Panc1 (cell line): ENCODE data around the gene TRIO. TPM values are rescaled to one million over a fixed set of nuclear protein-coding genes. Genes with fewer than 3 reads are reported as not detected.

ENCODE experiments used
- ATAC-seq: fragments of 200-7000 bp; cut with Tn5 transposase; 2 replicates; pipeline ENCODE4 v1.9.1; 2020; ENCODE audit warnings: mild to moderate bottlenecking, moderate library complexity
- BruUV-seq: library from RNA; stranded (reverse); fragments of 400-500 nt; replicated peaks from 2 replicates; lab custom pipeline; 2021; lab: Mats Ljungman, UMichigan
- CTCF ChIA-PET: fragments of 300-600 bp; sonication (Branson Sonifier 250); formaldehyde crosslinking; loops from one replicate; lab custom pipeline; 2022; ENCODE audit warnings: antibody characterized with exemption; lab: Charles Lee
- POLR2A ChIA-PET: fragments of 300-600 bp; sonication (Branson Sonifier 250); formaldehyde crosslinking; loops from one replicate; lab custom pipeline; 2022; ENCODE audit warnings: antibody characterized with exemption; lab: Charles Lee
- DNase-seq: peaks from one replicate; pipeline ENCODE4 v3.0.0-alpha.2; 2010; ENCODE audit warnings: low read depth, low spot score
- H3K27ac ChIP-seq: 2 replicates; pipeline ENCODE4 v1.5.1; 2011; ENCODE audit warnings: mild to moderate bottlenecking, low read length, inconsistent platforms
- H3K27me3 ChIP-seq: fragments of 200-500 bp; sonication (Bioruptor generic); 2 replicates; pipeline ENCODE4 v1.6.0; 2014; ENCODE audit warnings: low read length, inconsistent platforms; ENCODE audit not compliant: control insufficient read depth, insufficient read depth
- H3K36me3 ChIP-seq: fragments of 200-500 bp; sonication (Bioruptor generic); 2 replicates; pipeline ENCODE4 v1.5.1; 2014; ENCODE audit warnings: inconsistent platforms, mild to moderate bottlenecking, low read length, moderate library complexity; ENCODE audit not compliant: control insufficient read depth, insufficient read depth
- H3K4me1 ChIP-seq: 2 replicates; pipeline ENCODE4 v1.5.1; 2011; ENCODE audit warnings: inconsistent platforms, mild to moderate bottlenecking, low read length, moderate library complexity; ENCODE audit not compliant: control insufficient read depth, insufficient read depth
- H3K4me3 ChIP-seq, 2 experiments: 2 replicates each; pipeline ENCODE4 v1.5.1; 2011 to 2012; ENCODE audit warnings: low read depth in 2 of 2, low read length in 2 of 2, mild to moderate bottlenecking in 2 of 2, inconsistent platforms in 1 of 2, moderate library complexity in 1 of 2
- H3K9me3 ChIP-seq: fragments of 200-500 bp; sonication (Bioruptor generic); 2 replicates; pipeline ENCODE4 v1.5.1; 2014; ENCODE audit warnings: low read depth, mild to moderate bottlenecking, inconsistent platforms, low read length, moderate library complexity; ENCODE audit not compliant: control insufficient read depth, insufficient read depth
- CTCF ChIP-seq: fragments of 450-650 bp; IDR thresholded peaks from 2 replicates; pipeline ENCODE4 v1.5.1; 2017; ENCODE audit warnings: mild to moderate bottlenecking
- POLR2AphosphoS5 ChIP-seq: IDR thresholded peaks from 2 replicates; pipeline ENCODE4 v1.6.1; 2012; ENCODE audit warnings: mild to moderate bottlenecking, low read depth, low read length, moderate library complexity
- REST ChIP-seq, 2 experiments: IDR thresholded peaks; 2 replicates each; pipeline ENCODE4 v1.6.1; 2011 to 2012; ENCODE audit warnings: low read depth in 2 of 2, control low read depth in 1 of 2, low read length in 1 of 2, mild to moderate bottlenecking in 1 of 2, moderate library complexity in 1 of 2; ENCODE audit not compliant: insufficient read depth in 1 of 2
- SIN3A ChIP-seq: IDR thresholded peaks from 2 replicates; pipeline ENCODE4 v1.6.1; 2012; ENCODE audit warnings: low read depth, mild to moderate bottlenecking, low read length, moderate library complexity, borderline replicate concordance; ENCODE audit not compliant: insufficient read depth
- TCF7L2 ChIP-seq: IDR thresholded peaks from 2 replicates; pipeline ENCODE4 v1.6.1; 2011; ENCODE audit warnings: mild to moderate bottlenecking, low read depth, low read length, inconsistent platforms
- in situ Hi-C: cut with HindIII; loops from 2 replicates; pipeline ENCODE4 v1.10.0; 2016; ENCODE audit warnings: low sequenced_read_pairs, low pct_unique_long_range_greater_than_20kb
- intact Hi-C: fragments of 100-400 bp; cut with micrococcal nuclease; formaldehyde crosslinking; loops from one replicate; pipeline ENCODE4 v1.10.0; 2022; ENCODE audit not compliant: unreplicated experiment
- total RNA-seq: library from RNA; stranded (reverse); gene quantifications from one replicate; pipeline ENCODE4 v1.2.1, GENCODE V29; 2021; ENCODE audit not compliant: unreplicated experiment

Gene TRIO
- total RNA-seq, 1 experiment from 2014 or later: 349 TPM

- BruUV-seq: no TSS peak
- intact Hi-C loops: no loop called here
- no peaks in the 10 kb centered on the region for H3K27me3 ChIP-seq
- peak overlapping the region; percentile 64 for H3K27ac ChIP-seq
- peaks cover 53% of the 10 kb centered on the region for H3K36me3 ChIP-seq
- POLR2A ChIA-PET: no interaction called here
- in situ Hi-C loops: no loop called here
- TF ChIP-seq SIN3A (no peak), TCF7L2 (no peak), REST (IDR thresholded peaks at IDR 0.05; ENCODE audit: insufficient read depth in 1 of 2, low read depth in 2 of 2, low read length in 1 of 2) (no peak)
- peaks cover 43% of the 10 kb centered on the region for H3K4me1 ChIP-seq
- CTCF ChIA-PET: no interaction called here
- ATAC-seq (no peak), DNase-seq (no peak)
- no peaks in the 10 kb centered on the region for H3K9me3 ChIP-seq
- H3K4me3 ChIP-seq: no peak overlapping the region
Observed at GRCh38 chr5:14284392-14285148, 141.4 kb downstream of the TRIO start.

- Histone ChIP-seq H3K27ac (no peak overlapping the region), H3K9me3 (no peaks in the 10 kb centered on the region), H3K4me3 (no peak overlapping the region), H3K4me1 (peaks cover 35% of the 10 kb centered on the region), H3K27me3 (no peaks in the 10 kb centered on the region), H3K36me3 (peaks cover 49% of the 10 kb centered on the region)
- ChIA-PET POLR2A (no interaction called here), CTCF (no interaction called here)
- ATAC-seq (no peak), DNase-seq (no peak)
- no peak for TF ChIP-seq SIN3A
- no peak for TF ChIP-seq TCF7L2
- TF ChIP-seq REST (IDR thresholded peaks at IDR 0.05; ENCODE audit: insufficient read depth in 1 of 2, low read depth in 2 of 2, low read length in 1 of 2): no peak
- no peak for TF ChIP-seq POLR2AphosphoS5
- TF ChIP-seq CTCF: no peak
- in situ Hi-C loops (no loop called here), intact Hi-C loops (no loop called here)
- no TSS peak for BruUV-seq
Observed at GRCh38 chr5:14286007-14286406, 142.9 kb downstream of the TRIO start.
